H1 (cell line): ENCODE data around the gene UNC13C. TPM values are rescaled to one million over a fixed set of nuclear protein-coding genes. Genes with fewer than 3 reads are reported as not detected.

Source experiments
- CTCF ChIA-PET: fragments of 300-600 bp; sonication (Branson Sonifier 250); formaldehyde crosslinking; loops from one replicate; lab custom pipeline; 2021; ENCODE audit not compliant: partially characterized antibody; lab: Charles Lee
- POLR2A ChIA-PET: fragments of 300-600 bp; sonication (Branson Sonifier 250); formaldehyde crosslinking; loops from one replicate; lab custom pipeline; 2021; ENCODE audit warnings: inconsistent platforms; ENCODE audit not compliant: partially characterized antibody; lab: Charles Lee
- DNase-seq, 2 experiments: peaks; one replicate each; pipeline versions ENCODE4 v3.0.0 to v3.0.0-alpha.2; 2010 to 2022; ENCODE audit warnings: low spot score in 2 of 2, low read depth in 1 of 2, mixed read lengths in 1 of 2
- FAIRE-seq: peaks from 2 replicates; lab custom pipeline; 2011; peaks lifted over from hg19 to GRCh38; lab: Jason Lieb, UNC
- H2AFZ ChIP-seq: 2 replicates; pipeline ENCODE4 v1.8.1; 2012; ENCODE audit warnings: low read length, inconsistent platforms
- H2AK5ac ChIP-seq: 2 replicates; pipeline ENCODE4 v1.6.1; 2013; ENCODE audit warnings: low read depth, low read length
- H2BK120ac ChIP-seq: replicated peaks from 2 replicates; pipeline ENCODE3; 2013; ENCODE audit warnings: low read depth, low read length, inconsistent platforms
- H2BK12ac ChIP-seq: 2 replicates; pipeline ENCODE4 v1.6.1; 2013; ENCODE audit warnings: low read depth, low read length
- H2BK15ac ChIP-seq: 2 replicates; pipeline ENCODE4 v1.6.1; 2013; ENCODE audit warnings: low read length
- H2BK20ac ChIP-seq: 2 replicates; pipeline ENCODE4 v1.6.1; 2013; ENCODE audit warnings: low read length
- H2BK5ac ChIP-seq: 2 replicates; pipeline ENCODE4 v1.6.1; 2013; ENCODE audit warnings: low read depth, low read length
- H3K14ac ChIP-seq: 2 replicates; pipeline ENCODE4 v1.6.1; 2013; ENCODE audit warnings: inconsistent platforms; ENCODE audit not compliant: insufficient read length
- H3K18ac ChIP-seq: 2 replicates; pipeline ENCODE4 v1.6.1; 2013; ENCODE audit warnings: low read length; ENCODE audit errors: extremely low read depth
- H3K23ac ChIP-seq: 2 replicates; pipeline ENCODE4 v1.6.1; 2013; ENCODE audit warnings: inconsistent platforms; ENCODE audit not compliant: insufficient read length
- H3K23me2 ChIP-seq: 2 replicates; pipeline ENCODE4 v1.6.1; 2013; ENCODE audit warnings: low read depth, low read length
- H3K27ac ChIP-seq: 2 replicates; pipeline ENCODE4 v1.6.1; 2011; ENCODE audit warnings: low read depth, low read length, inconsistent platforms
- H3K27me3 ChIP-seq, 4 experiments: replicated peaks in 1 of 4; 1 replicate in 1 of 4; 2 replicates in 3 of 4; pipeline versions ENCODE4 v1.6.1 to v1.8.1; 2011 to 2013; ENCODE audit warnings: low read length in 3 of 4, mild to moderate bottlenecking in 3 of 4, inconsistent platforms in 2 of 4, mixed read lengths in 2 of 4, moderate library complexity in 1 of 4; ENCODE audit not compliant: control insufficient read depth in 3 of 4, insufficient read depth in 3 of 4; ENCODE audit errors: extremely low read depth in 1 of 4
- H3K36me3 ChIP-seq, 4 experiments: 2 replicates each; pipeline versions ENCODE4 v1.6.1 to v1.8.1; 2011 to 2013; ENCODE audit warnings: mild to moderate bottlenecking in 4 of 4, low read length in 3 of 4, moderate library complexity in 2 of 4, control low read depth in 1 of 4, inconsistent platforms in 1 of 4; ENCODE audit not compliant: insufficient read depth in 4 of 4, control insufficient read depth in 2 of 4
- H3K4ac ChIP-seq: replicated peaks from 2 replicates; pipeline ENCODE3; 2013; ENCODE audit warnings: low read length, low read depth, mixed read lengths, inconsistent platforms; ENCODE audit not compliant: insufficient read length
- H3K4me1 ChIP-seq, 4 experiments: replicated peaks in 1 of 4; 1 replicate in 1 of 4; 2 replicates in 3 of 4; pipeline versions ENCODE4 v1.6.1 to v1.8.1; 2011 to 2013; ENCODE audit warnings: low read length in 3 of 4, inconsistent platforms in 2 of 4, mixed read lengths in 1 of 4; ENCODE audit not compliant: insufficient read depth in 4 of 4, control insufficient read depth in 3 of 4
- H3K4me2 ChIP-seq, 2 experiments: 2 replicates each; pipeline versions ENCODE4 v1.6.1 to v1.8.1; 2011 to 2013; ENCODE audit warnings: low read depth in 2 of 2, low read length in 2 of 2, control low read depth in 1 of 2, inconsistent platforms in 1 of 2, mild to moderate bottlenecking in 1 of 2; ENCODE audit not compliant: insufficient read depth in 1 of 2
- H3K4me3 ChIP-seq, 4 experiments: fragments of 200-600, 300-600 bp in 1 of 4; sonication (generic), shearing (Covaris generic), sonication (Bioruptor Twin) in 1 of 4; 2 replicates each; pipeline versions ENCODE4 v1.5.1 to v1.8.1; 2011 to 2016; ENCODE audit warnings: low read length in 4 of 4, low read depth in 3 of 4, control low read depth in 2 of 4, inconsistent platforms in 2 of 4, mild to moderate bottlenecking in 2 of 4, mixed read lengths in 1 of 4, moderate library complexity in 1 of 4; ENCODE audit not compliant: insufficient read depth in 2 of 4; ENCODE audit errors: extremely low read depth in 1 of 4
- H3K56ac ChIP-seq: replicated peaks from 2 replicates; pipeline ENCODE3; 2013; ENCODE audit warnings: low read depth, mild to moderate bottlenecking, mixed read lengths, low read length, inconsistent platforms; ENCODE audit not compliant: insufficient read length
- H3K79me1 ChIP-seq: 2 replicates; pipeline ENCODE4 v1.6.1; 2013; ENCODE audit warnings: low read depth, low read length, control low read depth
- H3K79me2 ChIP-seq, 2 experiments: 2 replicates each; pipeline versions ENCODE4 v1.6.1 to v1.8.1; 2012 to 2013; ENCODE audit warnings: low read length in 2 of 2, mild to moderate bottlenecking in 2 of 2, inconsistent platforms in 1 of 2; ENCODE audit not compliant: insufficient read depth in 2 of 2, control insufficient read depth in 1 of 2
- H3K9ac ChIP-seq, 4 experiments: replicated peaks in 1 of 4; 1 replicate in 1 of 4; 2 replicates in 3 of 4; pipeline versions ENCODE4 v1.6.1 to v1.8.1; 2011 to 2013; ENCODE audit warnings: low read depth in 3 of 4, low read length in 3 of 4, control low read depth in 2 of 4, mild to moderate bottlenecking in 2 of 4, moderate library complexity in 2 of 4, inconsistent platforms in 1 of 4; ENCODE audit errors: extremely low read depth in 1 of 4
- H3K9me3 ChIP-seq, 2 experiments: 2 replicates each; pipeline versions ENCODE4 v1.6.1 to v1.8.1; 2012 to 2013; ENCODE audit warnings: mild to moderate bottlenecking in 2 of 2, moderate library complexity in 2 of 2, control low read depth in 1 of 2, inconsistent platforms in 1 of 2, low read depth in 1 of 2, low read length in 1 of 2, mixed read lengths in 1 of 2; ENCODE audit not compliant: insufficient read depth in 2 of 2
- H4K20me1 ChIP-seq, 2 experiments: replicated peaks in 1 of 2; 2 replicates each; pipeline versions ENCODE3 to v1.8.1; 2011 to 2013; ENCODE audit warnings: inconsistent platforms in 2 of 2, low read length in 2 of 2, mild to moderate bottlenecking in 1 of 2; ENCODE audit not compliant: insufficient read depth in 2 of 2, control insufficient read depth in 1 of 2
- H4K5ac ChIP-seq: 2 replicates; pipeline ENCODE4 v1.6.1; 2013; ENCODE audit warnings: low read length, low read depth, mixed read lengths, inconsistent platforms; ENCODE audit not compliant: insufficient read length
- H4K8ac ChIP-seq: 2 replicates; pipeline ENCODE4 v1.8.0; 2013; ENCODE audit warnings: mild to moderate bottlenecking, moderate library complexity, low read length, inconsistent platforms; ENCODE audit not compliant: insufficient read depth; ENCODE audit errors: extremely low read depth
- H4K91ac ChIP-seq: replicated peaks from 2 replicates; pipeline ENCODE3; 2013; ENCODE audit warnings: low read length, mixed read lengths, inconsistent platforms; ENCODE audit not compliant: insufficient read length
- BACH1 ChIP-seq: IDR thresholded peaks from 2 replicates; pipeline ENCODE4 v1.6.1; 2012; ENCODE audit warnings: low read length, improper control_type of control experiment
- CEBPB ChIP-seq: IDR thresholded peaks from 2 replicates; pipeline ENCODE4 v1.6.1; 2012; ENCODE audit warnings: low read depth, low read length
- CHD1 ChIP-seq: IDR thresholded peaks from 2 replicates; pipeline ENCODE4 v1.6.1; 2012; ENCODE audit warnings: low read depth, low read length, improper control_type of control experiment
- CHD2 ChIP-seq: IDR thresholded peaks from 2 replicates; pipeline ENCODE4 v1.6.1; 2012; ENCODE audit warnings: low read length, improper control_type of control experiment
- CTBP2 ChIP-seq: IDR thresholded peaks from 2 replicates; pipeline ENCODE4 v1.7.0; 2011; ENCODE audit warnings: borderline replicate concordance, mild to moderate bottlenecking, moderate library complexity, mixed read lengths, low read length; ENCODE audit not compliant: insufficient read depth, insufficient read length
- E2F6 ChIP-seq: IDR thresholded peaks from 2 replicates; pipeline ENCODE4 v1.6.1; 2012; ENCODE audit warnings: inconsistent platforms
- EP300 ChIP-seq, 2 experiments: IDR thresholded peaks; 1 replicate in 1 of 2; 2 replicates in 1 of 2; pipeline ENCODE4 v1.6.1; 2011 to 2012; ENCODE audit warnings: low read depth in 2 of 2, low read length in 2 of 2, mild to moderate bottlenecking in 2 of 2, borderline replicate concordance in 1 of 2, inconsistent platforms in 1 of 2, moderate library complexity in 1 of 2
- JUN ChIP-seq: IDR thresholded peaks from 2 replicates; pipeline ENCODE4 v1.6.1; 2011; ENCODE audit warnings: low read depth, mild to moderate bottlenecking, improper control_type of control experiment, low read length
- KDM4A ChIP-seq: IDR thresholded peaks from one replicate; pipeline ENCODE4 v1.7.1; 2012; ENCODE audit warnings: low read depth, mild to moderate bottlenecking, moderate library complexity, low read length, inconsistent platforms; ENCODE audit not compliant: severe bottlenecking
- RFX5 ChIP-seq: IDR thresholded peaks from 2 replicates; pipeline ENCODE4 v1.6.1; 2011; ENCODE audit warnings: low read depth, low read length, improper control_type of control experiment, borderline replicate concordance
- RXRA ChIP-seq: IDR thresholded peaks from 2 replicates; pipeline ENCODE4 v1.6.1; 2011; ENCODE audit warnings: low read depth, mild to moderate bottlenecking, low read length, moderate library complexity; ENCODE audit not compliant: insufficient read depth
- SIN3A ChIP-seq, 2 experiments: IDR thresholded peaks in 1 of 2; conservative IDR thresholded peaks in 1 of 2; 2 replicates each; pipeline ENCODE4 v1.6.1; 2011 to 2012; ENCODE audit warnings: low read length in 2 of 2, improper control_type of control experiment in 1 of 2, low read depth in 1 of 2, mild to moderate bottlenecking in 1 of 2
- TAF1 ChIP-seq: IDR thresholded peaks from 2 replicates; pipeline ENCODE4 v1.6.1; 2011; ENCODE audit warnings: mild to moderate bottlenecking, low read depth, low read length
- TBP ChIP-seq: IDR thresholded peaks from 2 replicates; pipeline ENCODE4 v1.6.1; 2011; ENCODE audit warnings: low read depth, low read length, improper control_type of control experiment
- WGBS, 2 experiments: shearing (Covaris generic) in 1 of 2; methylation state at CpG; one replicate each; pipeline versions ENCODE4 v1.1.6 to v1.1.7; 2013 to 2015; ENCODE audit warnings: low lambda C conversion rate in 2 of 2, mixed read lengths in 2 of 2, inconsistent platforms in 1 of 2, low coverage in 1 of 2, missing lambda C conversion rate in 1 of 2; ENCODE audit not compliant: insufficient replicate concordance in 2 of 2, insufficient coverage in 1 of 2, insufficient read length in 1 of 2; ENCODE audit errors: extremely low coverage in 1 of 2, missing lambda C conversion rate in 1 of 2; 5-methylcytosine and 5-hydroxymethylcytosine counted together
- polyA plus RNA-seq, 7 experiments: library from polyadenylated mRNA; depleted of rRNA in 3 of 7; stranded (reverse) in 5 of 7; unstranded in 2 of 7; fragments of >200 nt in 5 of 7; fragments of 200-250 nt in 2 of 7; gene quantifications; 1 replicate in 5 of 7; 2 replicates in 1 of 7; 4 replicates in 1 of 7; pipeline versions ENCODE4 v1.2.1 to v1.2.3, GENCODE V29; 2011 to 2013; ENCODE audit warnings: missing spikeins in 2 of 7, mixed read lengths in 2 of 7
- total RNA-seq: library from RNA; stranded (reverse); fragmentation: NEBNext Ultra II Directional; extraction: Animal tissue kit (Norgen Biotek cat#: 25700); gene quantifications from 2 replicates; pipeline ENCODE4 v1.2.1, GENCODE V29; 2021

UNC13C gene
- total and polyA plus RNA-seq, 2 of the 8 experiments (the other 6 are each of a cell fraction or from before 2014, with no cell fraction given) = 0.02 to 0.13 TPM

GRCh38 chr15:54428596-54428995 is 450.4 kb downstream of the UNC13C start:
- no peak overlapping the region for H3K27ac ChIP-seq
- H3K4me2 ChIP-seq = no peak overlapping the region
- H3K36me3 ChIP-seq = no peaks in the 10 kb centered on the region
- no peaks in the 10 kb centered on the region for H3K79me1 ChIP-seq
- no peak overlapping the region for H2AK5ac ChIP-seq
- no peak overlapping the region for H3K9ac ChIP-seq
- FAIRE-seq = no peak
- H3K14ac ChIP-seq = no peak overlapping the region
- peaks cover 3 to 6% of the 10 kb centered on the region in 2 experiments; a peak in 1 of 4 replicates for H3K9me3 ChIP-seq
- WGBS, 2 experiments = 86% methylated on average over 4 of the region's 4 CpGs; no CpG with 5 or more reads in 1 of the 2 experiments
- no peak overlapping the region for H2AFZ ChIP-seq
- H2BK5ac ChIP-seq = no peak overlapping the region
- no peak overlapping the region for H2BK20ac ChIP-seq
- no peak overlapping the region for H3K4ac ChIP-seq
- peaks cover 0 to 1% (median 0%) of the 10 kb centered on the region in 4 experiments; a peak in 1 of 7 replicates for H3K27me3 ChIP-seq
- ChIA-PET POLR2A (no interaction called here), CTCF (no interaction called here)
- H3K79me2 ChIP-seq = no peaks in the 10 kb centered on the region
- no peaks in the 10 kb centered on the region for H3K23me2 ChIP-seq
- DNase-seq = no peak
- H3K4me1 ChIP-seq = no peaks in the 10 kb centered on the region
- H2BK120ac ChIP-seq = no peak overlapping the region
- H2BK12ac ChIP-seq = no peak overlapping the region
- no peak overlapping the region for H3K23ac ChIP-seq
- H4K8ac ChIP-seq = no peak overlapping the region
- H4K20me1 ChIP-seq = no peaks in the 10 kb centered on the region
- no peak overlapping the region for H3K18ac ChIP-seq
- no peak overlapping the region for H3K4me3 ChIP-seq
- no peak overlapping the region for H2BK15ac ChIP-seq
- no peak overlapping the region for H3K56ac ChIP-seq
- no peak overlapping the region for H4K91ac ChIP-seq
- no peak overlapping the region for H4K5ac ChIP-seq
- TF ChIP-seq CHD2 (no peak), EP300 (IDR thresholded peaks at IDR 0.05; ENCODE audit: borderline replicate concordance in 1 of 2, low read depth in 2 of 2, low read length in 2 of 2) (no peak), SIN3A (conservative IDR thresholded peaks at IDR 0.05 in 1 of 2, IDR thresholded peaks at IDR 0.05 in 1 of 2; ENCODE audit: low read depth in 1 of 2, low read length in 2 of 2) (no peak), TAF1 (no peak), CHD1 (no peak), JUN (no peak), CTBP2 (no peak), KDM4A (no peak), RFX5 (no peak), RXRA (no peak), E2F6 (no peak), CEBPB (no peak), BACH1 (no peak), TBP (no peak)
